Esophagus muscularis mucosa (tissue), 4 donors: Measurements from ENCODE around the gene DYNLL1. TPM values are rescaled to one million over a fixed set of nuclear protein-coding genes. Genes with fewer than 3 reads are reported as not detected.
A peak's percentile ranks its signal among the peaks of the same experiment; 100 is the strongest.

Experiments used
- DNase-seq: peaks from one replicate; pipeline ENCODE4 v3.0.0-alpha.2; 2017; ENCODE audit errors: extremely low spot score
- H3K27ac ChIP-seq, 4 donors: fragments of 200-600 bp; sonication (generic); replicated peaks in 1 of 4; 1 replicate in 3 of 4; 2 replicates in 1 of 4; pipeline ENCODE4 v1.5.1; 2016 to 2019; ENCODE audit warnings: mild to moderate bottlenecking in 1 of 4
- H3K27me3 ChIP-seq, 4 donors: fragments of 200-600 bp; sonication (generic); one replicate each; pipeline versions ENCODE4 v1.5.1 to v1.6.0; 2016 to 2019
- H3K36me3 ChIP-seq, 4 donors: fragments of 200-600 bp; sonication (generic); one replicate each; pipeline ENCODE4 v1.5.1; 2016 to 2019
- H3K4me1 ChIP-seq, 4 donors: fragments of 200-600 bp; sonication (generic); one replicate each; pipeline ENCODE4 v1.5.1; 2016 to 2019
- H3K4me3 ChIP-seq, 4 donors: fragments of 200-600 bp; sonication (generic); 1 replicate in 2 of 4; 2 replicates in 2 of 4; pipeline ENCODE4 v1.5.1; 2016 to 2019; ENCODE audit warnings: mild to moderate bottlenecking in 4 of 4, moderate library complexity in 1 of 4
- H3K9me3 ChIP-seq, 4 donors: fragments of 200-600 bp; sonication (generic); 1 replicate in 3 of 4; 2 replicates in 1 of 4; pipeline ENCODE4 v1.5.1; 2016 to 2019
- EP300 ChIP-seq: sonication (generic); formaldehyde crosslinking; IDR thresholded peaks from one replicate; pipeline ENCODE4 v1.6.1; 2017; ENCODE audit warnings: antibody characterized with exemption
- POLR2A ChIP-seq: fragments of 450-650 bp; IDR thresholded peaks from one replicate; pipeline ENCODE4 v1.6.1; 2017; ENCODE audit warnings: antibody characterized with exemption, moderate library complexity, mild to moderate bottlenecking, low read depth
- POLR2AphosphoS5 ChIP-seq, 2 donors: sonication (generic); formaldehyde crosslinking; IDR thresholded peaks; one replicate each; pipeline ENCODE4 v1.6.1; 2017; ENCODE audit warnings: antibody characterized with exemption in 2 of 2
- WGBS: methylation state at CpG from one replicate; pipeline ENCODE4 v1.1.5; 2018; 5-methylcytosine and 5-hydroxymethylcytosine counted together
- intact Hi-C: fragments of 100-400 bp; cut with DNase I; formaldehyde crosslinking; loops from one replicate; pipeline ENCODE4 v1.15.1; 2023
- total RNA-seq, 4 donors: library from RNA; depleted of rRNA; stranded (reverse); fragments of >200 nt; gene quantifications; one replicate each; pipeline versions ENCODE4 v1.1.0 to v1.2.1, GENCODE V29; 2016
- TF ChIP-seq, protein P1 (sequence below), 3 experiments: fragments of 200-600 bp in 2 of 3; fragments of 450-650 bp in 1 of 3; sonication (generic) in 2 of 3; IDR thresholded peaks; one replicate each; pipeline ENCODE4 v1.5.1; 2017 to 2019; ENCODE audit warnings: antibody characterized with exemption in 3 of 3, mild to moderate bottlenecking in 2 of 3, moderate library complexity in 1 of 3

DYNLL1 gene
- total RNA-seq, 4 donors from 2014 or later, result 229 to 289 (median 269) TPM

- peaks cover 21 to 32% (median 28%) of the 10 kb centered on the region in 4 donors for H3K4me1 ChIP-seq
- H3K4me3 ChIP-seq, result no peak overlapping the region
- no peak overlapping the region for H3K27ac ChIP-seq
- peaks cover 47 to 89% (median 75%) of the 10 kb centered on the region in 4 donors for H3K36me3 ChIP-seq
- WGBS, result 80% methylated on average over 5 of the region's 5 CpGs
- TF ChIP-seq POLR2AphosphoS5 (IDR thresholded peaks at IDR 0.05) (no peak), POLR2A (no peak), EP300 (no peak)
- TF ChIP-seq, protein P1, sequence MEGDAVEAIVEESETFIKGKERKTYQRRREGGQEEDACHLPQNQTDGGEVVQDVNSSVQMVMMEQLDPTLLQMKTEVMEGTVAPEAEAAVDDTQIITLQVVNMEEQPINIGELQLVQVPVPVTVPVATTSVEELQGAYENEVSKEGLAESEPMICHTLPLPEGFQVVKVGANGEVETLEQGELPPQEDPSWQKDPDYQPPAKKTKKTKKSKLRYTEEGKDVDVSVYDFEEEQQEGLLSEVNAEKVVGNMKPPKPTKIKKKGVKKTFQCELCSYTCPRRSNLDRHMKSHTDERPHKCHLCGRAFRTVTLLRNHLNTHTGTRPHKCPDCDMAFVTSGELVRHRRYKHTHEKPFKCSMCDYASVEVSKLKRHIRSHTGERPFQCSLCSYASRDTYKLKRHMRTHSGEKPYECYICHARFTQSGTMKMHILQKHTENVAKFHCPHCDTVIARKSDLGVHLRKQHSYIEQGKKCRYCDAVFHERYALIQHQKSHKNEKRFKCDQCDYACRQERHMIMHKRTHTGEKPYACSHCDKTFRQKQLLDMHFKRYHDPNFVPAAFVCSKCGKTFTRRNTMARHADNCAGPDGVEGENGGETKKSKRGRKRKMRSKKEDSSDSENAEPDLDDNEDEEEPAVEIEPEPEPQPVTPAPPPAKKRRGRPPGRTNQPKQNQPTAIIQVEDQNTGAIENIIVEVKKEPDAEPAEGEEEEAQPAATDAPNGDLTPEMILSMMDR (IDR thresholded peaks at IDR 0.05), result no peak
- H3K9me3 ChIP-seq, result no peaks in the 10 kb centered on the region
- no peaks in the 10 kb centered on the region for H3K27me3 ChIP-seq
- DNase-seq, result no peak
- intact Hi-C loops, result no loop called here
These were observed 32.2 kb upstream of the DYNLL1 start for GRCh38 chr12:120463712-120464111.

DNA sequence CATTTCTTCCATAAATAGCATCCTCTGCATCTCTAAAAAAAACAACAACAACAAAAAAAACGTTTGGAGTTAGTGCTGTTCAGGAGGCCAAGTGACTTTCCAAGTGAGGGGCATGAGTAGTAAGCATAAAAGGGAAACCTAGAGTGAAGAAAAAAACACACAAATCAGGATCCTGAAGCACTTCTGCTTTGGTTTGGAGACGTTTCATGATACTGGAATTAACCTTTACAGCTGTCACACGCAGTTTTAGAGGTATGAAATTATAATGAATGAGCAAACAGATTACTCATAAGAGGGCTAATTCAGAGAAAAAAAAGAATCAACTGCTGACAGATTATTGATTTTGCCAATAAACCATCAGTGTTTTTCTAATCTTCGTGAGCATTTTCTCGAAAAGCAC is 30.2 kb upstream of the DYNLL1 start:
- intact Hi-C loops, result no loop called here
- no peak for DNase-seq
- Histone ChIP-seq H3K4me3 (no peak overlapping the region), H3K27ac (no peak overlapping the region), H3K4me1 (peaks cover 27 to 43% (median 38%) of the 10 kb centered on the region in 4 donors), H3K36me3 (peaks cover 33 to 69% (median 55%) of the 10 kb centered on the region in 4 donors), H3K9me3 (no peaks in the 10 kb centered on the region), H3K27me3 (no peaks in the 10 kb centered on the region)
- TF ChIP-seq, protein P1 (IDR thresholded peaks at IDR 0.05), result no peak
- TF ChIP-seq POLR2AphosphoS5 (IDR thresholded peaks at IDR 0.05) (no peak), POLR2A (no peak), EP300 (no peak)
- 43% methylated on average over 5 of the region's 5 CpGs for WGBS

- DNase-seq, result no peak
- intact Hi-C loops, result no loop called here
- peaks cover 24 to 59% (median 48%) of the 10 kb centered on the region in 4 donors for H3K36me3 ChIP-seq
- H3K9me3 ChIP-seq, result no peaks in the 10 kb centered on the region
- H3K4me3 ChIP-seq, result no peak overlapping the region
- peak overlapping the region in 1 of 4 donors; percentile 11 for H3K27ac ChIP-seq
- H3K4me1 ChIP-seq, result peaks cover 27 to 51% (median 44%) of the 10 kb centered on the region in 4 donors
- TF ChIP-seq, protein P1 (IDR thresholded peaks at IDR 0.05), result peak; percentile 37 to 54 (median 48)
- no peak for TF ChIP-seq EP300
- WGBS, result 49% methylated on average over 8 of the region's 8 CpGs
- no peaks in the 10 kb centered on the region for H3K27me3 ChIP-seq
These were observed 29.2 kb upstream of the DYNLL1 start for GRCh38 chr12:120466560-120467315.

DNA sequence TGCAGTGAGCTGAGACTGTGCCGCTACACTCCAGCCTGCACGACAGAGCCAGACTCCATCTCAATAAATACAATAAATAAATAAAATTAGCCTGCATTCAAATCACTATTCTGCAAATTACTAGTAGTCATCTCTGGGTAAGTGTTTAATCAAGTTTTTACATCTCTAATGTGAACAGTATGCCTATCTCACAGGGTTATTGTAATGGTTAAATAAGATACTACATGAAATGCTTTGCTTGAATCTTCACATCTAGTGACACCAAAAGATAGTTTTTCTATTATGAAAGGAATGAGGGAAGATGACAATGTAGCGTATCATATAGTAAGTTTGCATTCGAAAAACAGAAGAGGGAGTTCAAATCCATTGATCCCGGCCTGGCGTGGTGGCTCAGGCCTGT is 28.5 kb upstream of the DYNLL1 start:
- no peak overlapping the region for H3K4me3 ChIP-seq
- peaks cover 17 to 52% (median 41%) of the 10 kb centered on the region in 4 donors for H3K36me3 ChIP-seq
- 94% methylated on average over 6 of the region's 6 CpGs for WGBS
- TF ChIP-seq POLR2A (no peak), EP300 (no peak), POLR2AphosphoS5 (IDR thresholded peaks at IDR 0.05) (no peak)
- TF ChIP-seq, protein P1 (IDR thresholded peaks at IDR 0.05), result no peak
- intact Hi-C loops, result no loop called here
- peak overlapping the region in 1 of 4 donors; percentile 11 for H3K27ac ChIP-seq
- H3K9me3 ChIP-seq, result no peaks in the 10 kb centered on the region
- H3K4me1 ChIP-seq, result peaks cover 27 to 51% (median 44%) of the 10 kb centered on the region in 4 donors
- DNase-seq, result no peak
- H3K27me3 ChIP-seq, result no peaks in the 10 kb centered on the region
